ENCODE data around the gene CLSTN1.
"Not testable (repeated sequence)": the region's sequence is repeated elsewhere in the genome, so short reads cannot be mapped to it uniquely, and the experiment has no call there.

Gene CLSTN1

DNA sequence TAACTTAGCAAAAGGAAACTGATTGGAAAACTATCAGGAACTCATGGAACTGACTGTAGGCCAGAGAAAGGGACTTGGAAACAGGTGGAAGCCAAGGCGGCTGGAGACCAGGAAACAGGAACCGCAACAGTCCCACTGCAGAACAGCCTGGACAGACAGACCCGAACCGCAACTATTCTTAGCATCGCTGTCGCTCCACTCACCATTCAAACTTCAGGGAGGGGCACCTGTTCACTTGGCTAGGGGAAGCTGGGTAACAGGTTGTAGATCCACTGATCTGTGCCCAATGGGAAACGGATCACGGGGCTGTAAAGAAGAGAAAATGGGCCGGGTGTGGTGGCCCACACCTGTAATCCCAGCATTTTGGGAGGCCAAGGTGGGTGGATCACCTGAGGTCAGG lies 61.9 kb downstream of the CLSTN1 start:
- no peak for DNase-seq (ENCODE audit: low read depth)

GRCh38 chr1:9760824-9761223 lies 62.9 kb downstream of the CLSTN1 start:
- no peak for DNase-seq (ENCODE audit: low read depth)

DNA sequence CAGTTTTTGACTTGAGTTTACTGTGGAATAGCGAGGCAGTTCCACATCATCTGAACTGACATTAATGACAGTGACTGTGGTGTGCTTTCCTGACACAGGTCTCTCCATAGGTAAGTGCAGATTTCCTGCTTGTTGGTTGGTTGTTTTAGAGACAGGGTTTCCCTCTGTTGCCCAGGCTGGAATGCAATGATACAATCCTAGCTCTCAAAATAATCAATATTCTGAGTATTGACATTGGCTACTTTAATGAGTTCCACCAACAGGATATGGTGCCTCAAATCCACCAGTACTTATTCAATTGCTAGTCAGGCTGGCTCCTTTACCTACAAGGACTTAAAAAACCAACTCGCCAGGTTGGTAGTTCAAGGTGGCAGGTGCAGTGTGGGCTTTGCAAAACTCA lies 63.8 kb downstream of the CLSTN1 start:
- DNase-seq (ENCODE audit: low read depth), result no peak

GRCh38 chr1:9758559-9759121 lies 65.1 kb downstream of the CLSTN1 start:
- DNase-seq (ENCODE audit: low read depth), result no peak

GRCh38 chr1:9755441-9755995 lies 68.2 kb downstream of the CLSTN1 start:
- no peak for DNase-seq (ENCODE audit: low read depth)

- no peak for DNase-seq (ENCODE audit: low read depth)
Observed at GRCh38 chr1:9753121-9753531, 70.6 kb downstream of the CLSTN1 start.

- DNase-seq (ENCODE audit: low read depth), result no peak
Observed at GRCh38 chr1:9751971-9752370, 71.8 kb downstream of the CLSTN1 start.

GRCh38 chr1:9749361-9749760 lies 74.4 kb downstream of the CLSTN1 start:
- no peak for DNase-seq (ENCODE audit: low read depth)

DNA sequence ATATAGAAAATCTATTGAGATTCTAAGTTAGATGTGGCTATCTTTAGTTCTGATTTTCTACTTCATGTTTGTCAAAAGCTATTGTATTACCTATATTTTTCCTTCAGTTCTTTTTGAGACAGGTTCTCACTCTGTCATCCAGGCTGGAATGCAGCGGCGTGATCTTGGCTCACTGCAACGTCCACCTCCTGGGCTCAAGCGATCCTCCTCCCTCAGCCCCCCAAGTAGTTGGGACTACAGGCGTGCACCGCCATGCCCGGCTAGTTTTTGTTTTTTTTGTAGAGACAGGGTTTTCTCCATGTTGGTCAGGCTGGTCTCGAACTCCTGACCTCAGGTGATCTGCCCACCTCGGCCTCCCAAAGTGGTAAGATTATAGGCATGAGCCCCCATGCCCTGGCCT lies 75.4 kb downstream of the CLSTN1 start:
- not testable (repeated sequence) for DNase-seq (ENCODE audit: low read depth)

DNA sequence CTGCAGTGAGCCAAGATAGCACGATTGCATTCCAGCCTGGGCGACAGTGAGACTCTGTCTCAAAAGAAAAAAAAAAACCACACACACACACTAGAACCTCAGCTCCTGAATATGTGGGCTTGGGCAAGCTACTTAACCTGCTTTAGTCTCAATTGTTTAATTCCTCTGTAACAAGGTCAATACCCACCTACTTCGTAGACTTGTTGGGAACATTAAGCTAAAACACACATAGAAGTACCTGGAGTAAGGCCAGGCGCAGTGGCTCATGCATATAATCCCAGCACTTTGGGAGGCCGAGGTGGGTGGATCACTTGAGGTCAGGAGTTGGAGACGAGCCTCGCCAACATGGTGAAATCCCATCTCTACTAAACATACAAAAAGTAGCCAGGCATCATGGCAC lies 77.1 kb downstream of the CLSTN1 start:
- DNase-seq (ENCODE audit: low read depth), result no peak

DNA sequence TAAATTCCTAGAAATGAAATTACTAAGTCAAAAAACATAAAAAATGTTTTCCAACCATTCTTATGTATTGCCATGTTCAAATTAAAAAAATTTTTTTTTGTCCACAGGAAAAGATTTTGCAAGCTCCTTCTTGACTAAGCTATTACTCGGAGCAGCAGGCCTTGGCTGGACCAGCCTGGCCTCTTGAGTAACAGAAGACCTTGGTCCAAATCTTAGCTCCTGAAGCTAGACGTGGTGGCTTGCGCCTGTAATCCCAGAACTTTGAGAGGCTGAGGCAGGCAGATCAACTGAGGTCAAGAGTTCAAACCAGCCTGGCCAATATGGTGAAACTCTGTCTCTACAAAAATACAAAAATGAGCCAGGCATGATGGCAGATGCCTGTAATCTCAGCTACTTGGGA lies 77.6 kb downstream of the CLSTN1 start:
- DNase-seq (ENCODE audit: low read depth), result no peak

DNA sequence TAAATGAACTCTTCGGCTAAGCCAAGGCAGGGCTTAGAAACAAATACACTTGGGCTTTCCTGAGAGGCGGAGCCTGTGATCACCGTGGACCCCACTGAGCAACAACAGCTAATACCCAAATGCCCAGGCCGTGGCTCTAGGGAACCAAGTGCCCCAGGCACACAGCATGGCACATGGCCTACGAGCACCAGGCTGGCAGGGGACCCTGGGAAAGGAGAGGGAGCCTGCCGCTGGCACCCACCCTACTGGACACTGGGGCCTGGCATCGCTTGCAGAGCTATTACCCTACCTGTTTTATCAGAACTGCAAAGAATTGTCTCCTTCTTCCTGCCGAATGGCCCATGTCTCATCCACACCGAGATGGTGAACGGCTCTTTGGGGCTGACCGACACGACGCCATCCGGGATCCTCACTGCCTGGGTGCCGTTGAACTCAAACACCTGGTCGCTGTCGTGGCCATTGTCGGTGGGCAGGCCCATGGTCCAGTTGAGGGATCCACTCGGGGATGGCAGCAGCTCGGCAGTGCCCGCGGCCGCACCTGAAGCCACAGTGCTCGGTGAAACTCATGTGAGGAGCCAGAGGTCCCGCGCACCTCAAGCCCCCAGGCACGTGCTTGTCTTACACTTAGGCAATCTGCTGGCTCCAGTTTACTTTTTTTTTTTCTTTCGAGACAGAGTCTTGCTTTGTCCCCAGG lies 79.5 kb downstream of the CLSTN1 start:
- no peak for DNase-seq (ENCODE audit: low read depth)

DNA sequence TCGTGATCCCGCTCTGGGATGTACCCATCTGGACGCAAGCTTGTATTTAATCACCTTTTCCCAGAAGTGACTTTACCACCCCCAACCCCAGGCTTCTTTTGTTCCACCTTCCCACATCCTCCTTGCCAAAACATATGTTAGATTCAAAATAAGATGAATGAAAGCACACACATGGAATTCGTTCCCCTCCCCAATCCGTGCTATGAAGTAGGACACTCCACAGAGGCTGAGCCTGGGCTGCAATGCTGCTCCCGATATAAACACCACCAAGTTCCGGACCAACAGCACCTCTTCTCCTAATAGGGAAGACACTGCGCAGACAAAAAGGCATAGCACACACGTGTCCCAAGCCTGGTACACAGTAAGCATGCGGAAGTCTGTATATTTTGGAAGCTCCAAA lies 86.1 kb downstream of the CLSTN1 start:
- DNase-seq (ENCODE audit: low read depth), result no peak

- no peak for DNase-seq (ENCODE audit: low read depth)
Observed at GRCh38 chr1:9737057-9737456, 86.7 kb downstream of the CLSTN1 start.

DNA sequence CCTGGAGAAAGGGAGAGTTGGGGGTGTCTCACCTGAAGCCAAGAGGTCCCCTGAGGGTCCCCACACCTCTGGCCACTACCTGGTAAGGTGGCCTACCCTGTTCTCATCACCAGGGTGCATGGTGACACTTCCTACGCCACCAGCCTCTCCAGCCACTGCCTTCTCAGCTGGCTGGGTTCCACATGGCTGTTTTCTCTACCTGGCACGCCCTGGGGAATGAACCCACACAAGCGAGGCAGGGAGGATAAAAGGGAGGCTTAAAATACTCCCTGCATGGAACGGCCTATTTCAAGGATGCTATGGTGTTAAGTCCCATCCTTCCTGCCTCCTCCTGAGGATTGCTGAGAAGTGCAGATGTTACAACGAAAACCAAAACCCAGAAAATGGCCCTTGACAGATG lies 87.5 kb downstream of the CLSTN1 start:
- no peak for DNase-seq (ENCODE audit: low read depth)

- DNase-seq (ENCODE audit: low read depth), result no peak
Observed at GRCh38 chr1:9735800-9736199, 88.0 kb downstream of the CLSTN1 start.

DNA sequence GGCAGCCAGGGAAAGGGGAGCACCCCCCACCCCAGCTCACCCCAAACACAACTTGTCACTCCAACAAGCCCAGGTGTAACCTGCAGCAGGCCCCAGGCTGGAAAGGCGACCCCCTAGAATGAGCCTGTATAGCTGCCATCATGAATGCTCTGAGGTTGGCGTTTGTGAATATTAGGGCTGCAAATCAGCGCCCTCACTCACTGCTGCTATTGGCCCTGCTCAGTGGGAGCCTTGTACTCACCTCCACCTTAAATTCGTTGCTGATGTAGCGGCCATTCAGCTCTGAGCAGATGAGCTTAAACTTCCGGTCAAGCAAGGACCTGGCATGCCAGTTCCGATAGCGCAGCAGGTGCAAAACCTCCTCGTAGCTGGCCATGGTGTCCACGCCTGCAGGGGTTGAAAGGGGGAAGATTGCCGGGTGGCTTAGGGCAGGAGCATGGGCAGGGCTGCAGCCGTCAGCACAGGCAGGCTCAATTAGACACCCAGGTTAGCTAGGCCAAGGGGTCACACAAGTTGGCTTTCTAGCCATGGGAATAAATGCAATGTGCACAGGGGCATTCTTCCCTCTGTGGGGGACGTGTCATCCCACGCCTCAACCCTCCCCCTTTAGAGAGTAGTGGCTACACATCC lies 90.5 kb downstream of the CLSTN1 start:
- DNase-seq (ENCODE audit: low read depth), result no peak

DNA sequence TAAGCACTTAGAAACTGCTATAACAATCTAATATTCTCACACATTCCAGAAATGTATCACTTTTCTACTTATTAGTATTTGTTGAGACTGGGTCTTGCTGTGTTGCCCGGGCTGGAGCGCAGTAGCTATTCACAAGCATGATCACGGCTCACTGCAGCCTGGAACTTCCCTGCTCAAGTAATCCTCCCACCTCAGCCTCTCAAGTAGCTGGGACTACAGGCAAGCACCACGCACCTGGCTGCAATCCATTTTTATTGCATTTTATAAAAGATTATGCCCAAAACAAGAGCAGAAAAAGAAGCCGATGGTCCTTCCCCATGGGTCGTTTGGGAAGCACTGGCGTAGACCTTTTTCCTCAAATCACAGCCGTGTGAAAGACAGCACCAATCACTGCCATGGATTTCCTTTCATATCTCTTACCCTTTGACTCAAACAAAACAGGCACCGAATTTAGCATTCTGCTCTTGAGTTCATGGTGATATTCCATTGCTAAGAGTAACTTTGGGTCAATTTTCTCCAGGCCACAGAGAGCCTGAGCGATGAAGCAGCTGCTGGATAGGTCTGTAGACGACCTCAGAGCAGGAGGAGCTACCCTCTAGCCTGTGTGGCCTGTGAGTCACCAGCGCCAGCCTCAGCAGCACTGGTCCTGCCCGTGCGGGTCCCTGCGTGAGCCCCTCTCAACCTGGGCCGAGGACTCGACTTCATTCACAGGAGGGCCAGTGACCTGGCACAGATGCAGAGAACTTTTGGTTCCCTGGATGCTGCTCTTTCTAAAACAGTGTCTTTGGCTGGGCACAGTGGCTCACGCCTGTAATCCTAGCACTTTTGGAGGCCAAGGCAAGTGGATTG lies 91.4 kb downstream of the CLSTN1 start:
- no peak for DNase-seq (ENCODE audit: low read depth)

DNA sequence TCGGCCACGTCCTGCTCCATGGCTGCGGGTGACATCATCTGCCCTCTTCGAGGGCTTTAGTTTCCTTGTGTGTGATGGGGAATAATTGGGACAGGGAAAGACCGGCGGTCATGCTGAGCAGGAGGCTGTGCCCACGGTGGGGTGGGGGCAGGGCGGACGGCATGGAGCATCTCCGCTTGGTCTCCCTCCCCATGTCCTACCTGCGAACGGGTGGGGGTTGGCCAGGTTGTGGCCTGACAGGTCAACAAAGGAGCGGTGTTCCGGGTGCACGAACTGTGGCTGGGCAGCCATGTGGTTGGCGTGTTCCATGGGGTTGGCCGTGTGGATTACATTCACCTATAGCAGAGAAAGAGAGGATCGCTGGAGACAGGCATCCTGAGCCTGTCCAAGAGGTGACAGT lies 92.2 kb downstream of the CLSTN1 start:
- no peak for DNase-seq (ENCODE audit: low read depth)

DNA sequence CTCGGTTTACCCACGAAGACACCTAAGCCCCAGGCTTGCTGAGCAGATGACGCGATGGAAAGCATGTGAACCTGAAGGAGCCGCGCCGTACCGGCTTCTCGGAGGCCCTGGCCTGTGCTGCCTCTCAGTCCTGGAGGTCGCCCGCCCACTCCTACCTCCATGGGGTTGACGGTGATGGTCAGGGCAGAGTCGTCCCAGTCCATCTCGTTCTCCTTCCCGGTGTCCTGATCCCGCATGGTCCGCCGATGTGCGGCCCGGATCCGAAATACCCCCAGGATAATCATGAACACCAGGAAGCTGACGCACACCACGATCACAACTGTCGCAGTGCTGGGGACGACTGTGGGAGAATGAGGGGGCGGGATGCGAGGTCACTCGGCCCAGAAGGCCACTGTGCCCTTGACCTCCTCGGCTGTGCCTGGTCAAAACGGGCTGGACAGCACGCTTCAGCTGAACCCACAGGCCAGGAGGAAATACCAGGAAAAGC lies 92.7 kb downstream of the CLSTN1 start:
- DNase-seq (ENCODE audit: low read depth), result no peak

DNA sequence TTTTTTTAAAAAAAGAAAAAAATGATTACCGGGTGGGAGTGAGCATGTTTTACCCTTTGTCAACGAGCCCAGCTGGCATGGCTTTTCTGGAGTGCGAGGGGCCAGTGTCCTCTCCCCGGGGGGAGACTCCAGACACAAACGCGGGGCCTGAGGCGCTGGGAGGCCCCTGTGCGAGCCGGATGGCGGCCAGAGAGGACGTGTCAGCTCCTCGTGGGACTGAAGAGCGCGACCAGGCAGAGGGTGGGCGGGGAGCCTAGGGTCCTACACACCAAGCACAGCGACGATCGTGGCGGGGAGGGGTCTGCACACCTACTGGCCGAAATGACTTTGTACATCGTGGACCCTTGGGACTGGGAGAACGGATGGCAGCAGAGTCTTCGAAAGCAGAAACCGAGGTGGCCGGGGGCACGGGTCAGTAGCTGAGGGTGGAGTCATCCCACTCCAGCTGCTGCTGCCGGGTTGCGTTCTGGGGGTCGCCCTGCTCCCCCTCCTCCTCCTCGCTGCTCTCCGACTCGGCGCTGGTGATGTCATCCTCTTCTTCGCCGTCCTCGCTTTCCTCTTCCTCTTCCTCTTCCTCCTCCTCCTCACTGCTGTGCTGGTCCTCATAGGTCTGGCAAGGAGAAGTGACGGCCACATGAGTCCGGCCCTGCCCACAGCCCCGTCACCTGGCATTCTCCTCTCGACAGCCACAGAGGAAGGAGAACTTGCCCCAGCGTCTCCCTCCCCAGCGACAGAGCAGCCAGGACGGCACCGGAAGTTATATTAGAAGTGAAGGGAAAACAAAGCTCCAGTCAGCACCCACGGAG lies 93.5 kb downstream of the CLSTN1 start:
- DNase-seq (ENCODE audit: low read depth), result no peak

Data from stimulated activated CD8-positive, alpha-beta memory T cell treated with anti-CD3 and anti-CD28 coated beads, Interleukin-15, amount 100 ng/mL, for 24 hours (primary cell).